SK-N-SH (cell line): ENCODE measurements around the gene NADSYN1. TPM values are rescaled to one million over a fixed set of nuclear protein-coding genes. Genes with fewer than 3 reads are reported as not detected.

Experiments used
- CTCF ChIA-PET: fragments of 300-600, 350-600 bp; formaldehyde crosslinking; extraction: SDS; loops from one replicate; lab custom pipeline; 2021; lab: Yijun Ruan, JAX
- POLR2A ChIA-PET: fragments of 350-600 bp; sonication (Branson Sonifier 250); formaldehyde crosslinking; extraction: SDS; loops from one replicate; lab custom pipeline; 2020; ENCODE audit warnings: antibody characterized with exemption, inconsistent platforms; lab: Yijun Ruan, JAX
- DNase-seq: peaks from one replicate; pipeline ENCODE4 v3.0.0; 2012
- H2AFZ ChIP-seq: fragments of 200-600 bp; sonication (generic); 2 replicates; pipeline ENCODE4 v1.8.1; 2016; ENCODE audit warnings: antibody characterized with exemption, mild to moderate bottlenecking, low read depth
- H3F3A ChIP-seq: fragments of 200-600 bp; sonication (generic); replicated peaks from 2 replicates; pipeline ENCODE3; 2016; ENCODE audit warnings: antibody characterized with exemption, mild to moderate bottlenecking; ENCODE audit not compliant: insufficient read depth
- H3K27ac ChIP-seq, 2 experiments: fragments of 200-500 bp in 1 of 2; fragments of 200-600 bp in 1 of 2; sonication (Bioruptor generic) in 1 of 2; sonication (generic), shearing (Covaris generic) in 1 of 2; 2 replicates each; pipeline versions ENCODE4 v1.5.1 to v1.6.1; 2014 to 2016; ENCODE audit warnings: low read depth in 2 of 2, inconsistent platforms in 1 of 2, low read length in 1 of 2, mild to moderate bottlenecking in 1 of 2, mixed read lengths in 1 of 2
- H3K27me3 ChIP-seq: fragments of 200-600 bp; sonication (generic), shearing (Covaris generic); 2 replicates; pipeline ENCODE4 v1.6.1; 2016; ENCODE audit warnings: mixed run types; ENCODE audit not compliant: insufficient read depth
- H3K36me3 ChIP-seq, 2 experiments: fragments of 200-500 bp in 1 of 2; fragments of 200-600 bp in 1 of 2; sonication (Bioruptor generic) in 1 of 2; sonication (generic) in 1 of 2; replicated peaks in 1 of 2; 2 replicates each; pipeline versions ENCODE3 to v1.5.1; 2014 to 2016; ENCODE audit warnings: low read length in 1 of 2, mild to moderate bottlenecking in 1 of 2; ENCODE audit not compliant: insufficient read depth in 2 of 2, control insufficient read depth in 1 of 2
- H3K4me1 ChIP-seq, 2 experiments: fragments of 200-500 bp in 1 of 2; fragments of 200-600 bp in 1 of 2; sonication (Bioruptor generic) in 1 of 2; sonication (generic), shearing (Covaris generic) in 1 of 2; 2 replicates each; pipeline versions ENCODE4 v1.5.1 to v1.6.1; 2014 to 2016; ENCODE audit warnings: low read depth in 1 of 2, low read length in 1 of 2, mixed run types in 1 of 2; ENCODE audit not compliant: insufficient read depth in 2 of 2, control insufficient read depth in 1 of 2
- H3K4me2 ChIP-seq: fragments of 200-600 bp; sonication (generic), shearing (Covaris generic); 2 replicates; pipeline ENCODE4 v1.6.1; 2017; ENCODE audit warnings: mixed run types
- H3K4me3 ChIP-seq, 2 experiments: fragments of 200-500 bp in 1 of 2; fragments of 200-600 bp in 1 of 2; sonication (Bioruptor generic) in 1 of 2; sonication (generic), shearing (Covaris generic) in 1 of 2; 2 replicates each; pipeline versions ENCODE4 v1.5.1 to v1.8.1; 2014 to 2016; ENCODE audit warnings: low read depth in 2 of 2, inconsistent platforms in 1 of 2, low read length in 1 of 2, mild to moderate bottlenecking in 1 of 2, mixed read lengths in 1 of 2, moderate library complexity in 1 of 2
- H3K79me2 ChIP-seq: fragments of 200-600 bp; sonication (generic); 2 replicates; pipeline ENCODE4 v1.8.1; 2017; ENCODE audit warnings: mild to moderate bottlenecking; ENCODE audit not compliant: insufficient read depth
- H3K9ac ChIP-seq: fragments of 200-600 bp; sonication (generic); 2 replicates; pipeline ENCODE4 v1.6.1; 2017; ENCODE audit warnings: mixed run types
- H3K9me2 ChIP-seq: fragments of 200-600 bp; sonication (generic); 2 replicates; pipeline ENCODE4 v1.6.1; 2017; ENCODE audit warnings: mixed run types
- H3K9me3 ChIP-seq: fragments of 200-600 bp; sonication (generic); 2 replicates; pipeline ENCODE4 v1.6.1; 2017; ENCODE audit warnings: mixed run types, mild to moderate bottlenecking, moderate library complexity
- H4K20me1 ChIP-seq: fragments of 200-600 bp; sonication (generic); 2 replicates; pipeline ENCODE4 v1.6.1; 2017; ENCODE audit warnings: mild to moderate bottlenecking, mixed run types; ENCODE audit not compliant: insufficient read depth
- CHD2 ChIP-seq: fragments of 150-350 bp; IDR thresholded peaks from 2 replicates; pipeline ENCODE4 v1.6.1; 2018; ENCODE audit warnings: low read length; ENCODE audit not compliant: partially characterized antibody
- ELF1 ChIP-seq: IDR thresholded peaks from 2 replicates; pipeline ENCODE4 v1.4.0; 2012
- FOXJ3 ChIP-seq: sonication (generic); formaldehyde crosslinking; IDR thresholded peaks from 2 replicates; pipeline ENCODE4 v1.5.1; 2020; ENCODE audit warnings: mild to moderate bottlenecking, missing genetic modification reagents
- GABPA ChIP-seq: IDR thresholded peaks from 2 replicates; pipeline ENCODE4 v1.4.0; 2012; ENCODE audit warnings: low read depth, mild to moderate bottlenecking
- GATA2 ChIP-seq: sonication (generic); formaldehyde crosslinking; IDR thresholded peaks from 2 replicates; pipeline ENCODE4 v1.5.0; 2020; ENCODE audit warnings: mild to moderate bottlenecking, missing genetic modification reagents
- MEF2A ChIP-seq: IDR thresholded peaks from 2 replicates; pipeline ENCODE4 v1.4.0; 2012; ENCODE audit warnings: low read depth, borderline replicate concordance
- MXI1 ChIP-seq: IDR thresholded peaks from 2 replicates; pipeline ENCODE4 v1.6.1; 2012; ENCODE audit warnings: mild to moderate bottlenecking, low read depth, low read length, improper control_type of control experiment
- NFIC ChIP-seq: IDR thresholded peaks from 2 replicates; pipeline ENCODE4 v1.4.0; 2012; ENCODE audit warnings: borderline replicate concordance
- NRF1 ChIP-seq: IDR thresholded peaks from 2 replicates; pipeline ENCODE4 v1.6.1; 2012; ENCODE audit warnings: low read depth, mild to moderate bottlenecking, low read length
- POLR2AphosphoS5 ChIP-seq: IDR thresholded peaks from 2 replicates; pipeline ENCODE4 v1.6.1; 2012; ENCODE audit warnings: low read depth, low read length
- RAD21 ChIP-seq: IDR thresholded peaks from 2 replicates; pipeline ENCODE4 v1.6.1; 2012; ENCODE audit warnings: mild to moderate bottlenecking, low read length
- RCOR1 ChIP-seq: fragments of 150-350 bp; IDR thresholded peaks from 2 replicates; pipeline ENCODE4 v1.6.1; 2017; ENCODE audit warnings: antibody characterized with exemption, low read length
- RFX5 ChIP-seq: IDR thresholded peaks from 2 replicates; pipeline ENCODE4 v1.6.1; 2012; ENCODE audit warnings: mild to moderate bottlenecking, improper control_type of control experiment, low read length
- RXRA ChIP-seq: IDR thresholded peaks from 2 replicates; pipeline ENCODE4 v1.4.0; 2012; ENCODE audit warnings: low read depth, mild to moderate bottlenecking, borderline replicate concordance
- TAF1 ChIP-seq: IDR thresholded peaks from 2 replicates; pipeline ENCODE4 v1.6.1; 2012; ENCODE audit warnings: low read depth, mild to moderate bottlenecking, low read length, moderate library complexity, borderline replicate concordance
- YY1 ChIP-seq: IDR thresholded peaks from 2 replicates; pipeline ENCODE4 v1.4.0; 2012; ENCODE audit warnings: low read depth, mild to moderate bottlenecking
- WGBS: methylation state at CpG from one replicate; pipeline ENCODE4 v1.1.6; 2017; ENCODE audit warnings: low lambda C conversion rate; 5-methylcytosine and 5-hydroxymethylcytosine counted together
- polyA plus RNA-seq, 3 experiments: library from polyadenylated mRNA; depleted of rRNA; stranded (reverse); fragments of >200 nt; gene quantifications; 2 replicates each; pipeline ENCODE4 v1.2.3, GENCODE V29; 2012
- TF ChIP-seq, protein P1 (sequence below): fragments of 200-600 bp; sonication (generic); IDR thresholded peaks from 2 replicates; pipeline ENCODE4 v1.6.1; 2017; ENCODE audit warnings: antibody characterized with exemption, mild to moderate bottlenecking, moderate library complexity
- TF ChIP-seq, protein P2 (sequence below): IDR thresholded peaks from 2 replicates; pipeline ENCODE4; 2012
- TF ChIP-seq, protein P3 (sequence below): IDR thresholded peaks from 2 replicates; pipeline ENCODE4 v1.4.0; 2012; ENCODE audit warnings: low read depth, borderline replicate concordance
- TF ChIP-seq, protein P4 (sequence below): fragments of 150-350 bp; IDR thresholded peaks from 2 replicates; pipeline ENCODE4 v1.6.1; 2016; ENCODE audit warnings: mild to moderate bottlenecking, low read depth, low read length
- TF ChIP-seq, protein P5 (sequence below): IDR thresholded peaks from 2 replicates; pipeline ENCODE4 v1.4.0; 2012; ENCODE audit warnings: low read depth, borderline replicate concordance

The NADSYN1 gene
- 62.5 and 74.0 TPM in 2 replicates for polyA plus RNA-seq (2012; rRNA removed)
- polyA plus RNA-seq (2012; cell fraction: cytosol; rRNA removed) = 22.5 and 26.2 TPM in 2 replicates
- 417 and 453 TPM in 2 replicates for polyA plus RNA-seq (2012; cell fraction: nucleus; rRNA removed)

DNA sequence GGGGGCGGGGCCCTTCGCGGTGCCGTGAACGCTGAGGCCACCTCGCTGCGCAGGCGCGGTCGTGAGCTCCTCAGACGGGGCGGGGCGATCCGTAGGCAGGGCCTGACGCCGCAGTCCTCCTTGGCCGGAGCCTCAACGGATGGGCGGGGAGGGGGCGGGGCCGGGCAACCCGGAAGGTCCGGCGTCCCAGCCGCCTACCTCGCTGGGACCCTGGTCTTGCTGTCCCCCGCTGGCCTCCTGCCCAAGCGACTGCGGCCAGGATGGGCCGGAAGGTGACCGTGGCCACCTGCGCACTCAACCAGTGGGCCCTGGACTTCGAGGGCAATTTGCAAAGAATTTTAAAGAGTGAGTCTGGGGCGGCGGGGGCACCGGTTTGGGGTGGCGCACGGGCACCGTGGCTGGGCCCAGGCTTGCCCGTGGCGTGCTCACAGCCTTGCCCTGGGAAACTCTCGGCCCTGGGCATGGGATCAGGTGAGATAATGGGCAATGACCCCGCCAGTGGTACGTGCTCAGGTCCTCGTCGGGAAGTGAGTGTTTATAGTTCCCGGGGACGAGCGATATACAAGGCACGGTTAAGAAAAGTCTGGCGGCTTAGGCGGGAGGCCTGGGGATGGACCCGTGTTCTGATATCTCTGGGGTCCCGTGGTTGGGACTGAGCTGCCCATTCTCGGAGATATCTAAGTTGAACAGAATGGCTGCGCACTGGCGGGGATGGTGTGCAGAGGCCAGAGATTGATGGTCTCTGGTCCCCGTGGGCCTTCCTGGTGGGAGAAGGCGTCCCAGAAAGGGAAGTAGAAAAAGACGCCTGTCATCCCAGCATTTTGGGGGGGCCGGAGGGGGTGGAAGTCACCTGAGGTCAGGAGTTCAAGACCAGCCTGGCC, at the start of gene NADSYN1:
TSS of gene NADSYN1 (plus strand) at position 167 of the 881 bp plus-strand sequence. CDS start at position 261, 94 bp downstream.
- no peaks in the 10 kb centered on the region for H3K9me2 ChIP-seq
- peak within 1 kb of the TSS; percentile 52 to 70; a peak in 3 of 4 replicates for H3K27ac ChIP-seq
- DNase-seq = peak; percentile 99
- H3K36me3 ChIP-seq = peaks cover 23 to 30% of the 10 kb centered on the region in 2 experiments
- no peak for TF ChIP-seq TAF1
- no peak for TF ChIP-seq RCOR1
- TF ChIP-seq, protein P1, sequence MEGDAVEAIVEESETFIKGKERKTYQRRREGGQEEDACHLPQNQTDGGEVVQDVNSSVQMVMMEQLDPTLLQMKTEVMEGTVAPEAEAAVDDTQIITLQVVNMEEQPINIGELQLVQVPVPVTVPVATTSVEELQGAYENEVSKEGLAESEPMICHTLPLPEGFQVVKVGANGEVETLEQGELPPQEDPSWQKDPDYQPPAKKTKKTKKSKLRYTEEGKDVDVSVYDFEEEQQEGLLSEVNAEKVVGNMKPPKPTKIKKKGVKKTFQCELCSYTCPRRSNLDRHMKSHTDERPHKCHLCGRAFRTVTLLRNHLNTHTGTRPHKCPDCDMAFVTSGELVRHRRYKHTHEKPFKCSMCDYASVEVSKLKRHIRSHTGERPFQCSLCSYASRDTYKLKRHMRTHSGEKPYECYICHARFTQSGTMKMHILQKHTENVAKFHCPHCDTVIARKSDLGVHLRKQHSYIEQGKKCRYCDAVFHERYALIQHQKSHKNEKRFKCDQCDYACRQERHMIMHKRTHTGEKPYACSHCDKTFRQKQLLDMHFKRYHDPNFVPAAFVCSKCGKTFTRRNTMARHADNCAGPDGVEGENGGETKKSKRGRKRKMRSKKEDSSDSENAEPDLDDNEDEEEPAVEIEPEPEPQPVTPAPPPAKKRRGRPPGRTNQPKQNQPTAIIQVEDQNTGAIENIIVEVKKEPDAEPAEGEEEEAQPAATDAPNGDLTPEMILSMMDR = no peak
- no peak for TF ChIP-seq YY1
- TF ChIP-seq, protein P2, sequence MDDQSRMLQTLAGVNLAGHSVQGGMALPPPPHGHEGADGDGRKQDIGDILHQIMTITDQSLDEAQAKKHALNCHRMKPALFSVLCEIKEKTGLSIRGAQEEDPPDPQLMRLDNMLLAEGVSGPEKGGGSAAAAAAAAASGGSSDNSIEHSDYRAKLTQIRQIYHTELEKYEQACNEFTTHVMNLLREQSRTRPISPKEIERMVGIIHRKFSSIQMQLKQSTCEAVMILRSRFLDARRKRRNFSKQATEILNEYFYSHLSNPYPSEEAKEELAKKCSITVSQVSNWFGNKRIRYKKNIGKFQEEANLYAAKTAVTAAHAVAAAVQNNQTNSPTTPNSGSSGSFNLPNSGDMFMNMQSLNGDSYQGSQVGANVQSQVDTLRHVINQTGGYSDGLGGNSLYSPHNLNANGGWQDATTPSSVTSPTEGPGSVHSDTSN = no peak
- no peak for TF ChIP-seq MEF2A
- TF ChIP-seq, protein P3, sequence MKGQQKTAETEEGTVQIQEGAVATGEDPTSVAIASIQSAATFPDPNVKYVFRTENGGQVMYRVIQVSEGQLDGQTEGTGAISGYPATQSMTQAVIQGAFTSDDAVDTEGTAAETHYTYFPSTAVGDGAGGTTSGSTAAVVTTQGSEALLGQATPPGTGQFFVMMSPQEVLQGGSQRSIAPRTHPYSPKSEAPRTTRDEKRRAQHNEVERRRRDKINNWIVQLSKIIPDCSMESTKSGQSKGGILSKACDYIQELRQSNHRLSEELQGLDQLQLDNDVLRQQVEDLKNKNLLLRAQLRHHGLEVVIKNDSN = no peak
- TF ChIP-seq GABPA = peak; percentile 39; the same call in 1 of the 2 replicates
- TF ChIP-seq NFIC = no peak; the same call in 1 of the 2 replicates
- TF ChIP-seq, protein P4, sequence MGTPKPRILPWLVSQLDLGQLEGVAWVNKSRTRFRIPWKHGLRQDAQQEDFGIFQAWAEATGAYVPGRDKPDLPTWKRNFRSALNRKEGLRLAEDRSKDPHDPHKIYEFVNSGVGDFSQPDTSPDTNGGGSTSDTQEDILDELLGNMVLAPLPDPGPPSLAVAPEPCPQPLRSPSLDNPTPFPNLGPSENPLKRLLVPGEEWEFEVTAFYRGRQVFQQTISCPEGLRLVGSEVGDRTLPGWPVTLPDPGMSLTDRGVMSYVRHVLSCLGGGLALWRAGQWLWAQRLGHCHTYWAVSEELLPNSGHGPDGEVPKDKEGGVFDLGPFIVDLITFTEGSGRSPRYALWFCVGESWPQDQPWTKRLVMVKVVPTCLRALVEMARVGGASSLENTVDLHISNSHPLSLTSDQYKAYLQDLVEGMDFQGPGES = no peak
- TF ChIP-seq RAD21 = no peak
- TF ChIP-seq POLR2AphosphoS5 = peak; percentile 62; the same call in 1 of the 2 replicates
- TF ChIP-seq MXI1 = peak; percentile 74
- TF ChIP-seq ELF1 = peak; percentile 84
- TF ChIP-seq GATA2 = no peak
- TF ChIP-seq CHD2 = no peak
- TF ChIP-seq, protein P5, sequence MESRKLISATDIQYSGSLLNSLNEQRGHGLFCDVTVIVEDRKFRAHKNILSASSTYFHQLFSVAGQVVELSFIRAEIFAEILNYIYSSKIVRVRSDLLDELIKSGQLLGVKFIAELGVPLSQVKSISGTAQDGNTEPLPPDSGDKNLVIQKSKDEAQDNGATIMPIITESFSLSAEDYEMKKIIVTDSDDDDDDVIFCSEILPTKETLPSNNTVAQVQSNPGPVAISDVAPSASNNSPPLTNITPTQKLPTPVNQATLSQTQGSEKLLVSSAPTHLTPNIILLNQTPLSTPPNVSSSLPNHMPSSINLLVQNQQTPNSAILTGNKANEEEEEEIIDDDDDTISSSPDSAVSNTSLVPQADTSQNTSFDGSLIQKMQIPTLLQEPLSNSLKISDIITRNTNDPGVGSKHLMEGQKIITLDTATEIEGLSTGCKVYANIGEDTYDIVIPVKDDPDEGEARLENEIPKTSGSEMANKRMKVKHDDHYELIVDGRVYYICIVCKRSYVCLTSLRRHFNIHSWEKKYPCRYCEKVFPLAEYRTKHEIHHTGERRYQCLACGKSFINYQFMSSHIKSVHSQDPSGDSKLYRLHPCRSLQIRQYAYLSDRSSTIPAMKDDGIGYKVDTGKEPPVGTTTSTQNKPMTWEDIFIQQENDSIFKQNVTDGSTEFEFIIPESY = no peak
- TF ChIP-seq NRF1 = peak; percentile 79
- TF ChIP-seq RXRA = no peak
- no peak for TF ChIP-seq FOXJ3
- TF ChIP-seq RFX5 = no peak
- peak within 1 kb of the TSS; percentile 86 for H2AFZ ChIP-seq
- WGBS = 1% methylated on average over 19 of the region's 61 CpGs
- peak within 1 kb of the TSS; percentile 88 for H3K4me2 ChIP-seq
- ChIA-PET CTCF (interaction anchor here (1.4 kb wide), 2 partner anchors 52 to 110 kb away, joined by 3 to 4 read pairs; no protein-coding TSS in a partner anchor), POLR2A (no interaction called here)
- H4K20me1 ChIP-seq = peaks cover 5% of the 10 kb centered on the region
- H3K79me2 ChIP-seq = peaks cover 31% of the 10 kb centered on the region
- no peaks in the 10 kb centered on the region for H3K9me3 ChIP-seq
- H3K9ac ChIP-seq = peak within 1 kb of the TSS; percentile 86
- H3K27me3 ChIP-seq = no peaks in the 10 kb centered on the region
- peak within 1 kb of the TSS; percentile 95 to 99 for H3K4me3 ChIP-seq
- H3F3A ChIP-seq = peaks cover 12% of the 10 kb centered on the region
- H3K4me1 ChIP-seq = peaks cover 4 to 26% of the 10 kb centered on the region in 2 experiments; a peak in 3 of 4 replicates
